ENCODE results near the gene STEAP1B.

DNA sequence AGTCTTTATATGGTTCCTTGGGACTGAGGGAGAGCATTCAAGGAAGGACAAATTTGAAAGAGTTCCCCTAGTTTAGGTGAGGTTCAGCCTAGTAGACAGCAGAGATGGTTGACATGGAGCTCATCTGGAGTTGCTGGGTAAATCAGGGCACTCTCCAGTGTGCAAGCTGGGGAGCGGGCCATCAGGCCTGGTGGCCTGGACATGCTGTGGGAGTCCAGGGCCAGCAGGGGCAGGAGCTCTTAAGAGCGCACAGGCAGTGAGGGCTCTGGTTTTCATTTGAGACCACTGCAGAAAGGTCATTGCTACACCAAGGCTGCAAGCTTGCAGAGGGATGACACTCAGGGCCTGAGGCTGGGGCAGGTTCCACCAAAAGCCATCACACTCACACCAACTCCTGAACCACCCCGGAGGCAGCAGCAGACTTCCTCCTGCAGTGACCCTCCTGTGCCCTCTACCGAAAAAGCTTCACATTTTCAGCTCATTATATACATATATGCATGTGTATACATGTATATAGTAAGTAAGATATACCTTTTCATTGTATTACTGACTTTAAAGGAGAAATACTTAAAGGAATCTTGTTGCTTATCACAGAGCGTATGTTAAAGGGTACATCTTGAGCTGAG lies 39.5 kb downstream of the STEAP1B start:
- TF ChIP-seq, protein P1, sequence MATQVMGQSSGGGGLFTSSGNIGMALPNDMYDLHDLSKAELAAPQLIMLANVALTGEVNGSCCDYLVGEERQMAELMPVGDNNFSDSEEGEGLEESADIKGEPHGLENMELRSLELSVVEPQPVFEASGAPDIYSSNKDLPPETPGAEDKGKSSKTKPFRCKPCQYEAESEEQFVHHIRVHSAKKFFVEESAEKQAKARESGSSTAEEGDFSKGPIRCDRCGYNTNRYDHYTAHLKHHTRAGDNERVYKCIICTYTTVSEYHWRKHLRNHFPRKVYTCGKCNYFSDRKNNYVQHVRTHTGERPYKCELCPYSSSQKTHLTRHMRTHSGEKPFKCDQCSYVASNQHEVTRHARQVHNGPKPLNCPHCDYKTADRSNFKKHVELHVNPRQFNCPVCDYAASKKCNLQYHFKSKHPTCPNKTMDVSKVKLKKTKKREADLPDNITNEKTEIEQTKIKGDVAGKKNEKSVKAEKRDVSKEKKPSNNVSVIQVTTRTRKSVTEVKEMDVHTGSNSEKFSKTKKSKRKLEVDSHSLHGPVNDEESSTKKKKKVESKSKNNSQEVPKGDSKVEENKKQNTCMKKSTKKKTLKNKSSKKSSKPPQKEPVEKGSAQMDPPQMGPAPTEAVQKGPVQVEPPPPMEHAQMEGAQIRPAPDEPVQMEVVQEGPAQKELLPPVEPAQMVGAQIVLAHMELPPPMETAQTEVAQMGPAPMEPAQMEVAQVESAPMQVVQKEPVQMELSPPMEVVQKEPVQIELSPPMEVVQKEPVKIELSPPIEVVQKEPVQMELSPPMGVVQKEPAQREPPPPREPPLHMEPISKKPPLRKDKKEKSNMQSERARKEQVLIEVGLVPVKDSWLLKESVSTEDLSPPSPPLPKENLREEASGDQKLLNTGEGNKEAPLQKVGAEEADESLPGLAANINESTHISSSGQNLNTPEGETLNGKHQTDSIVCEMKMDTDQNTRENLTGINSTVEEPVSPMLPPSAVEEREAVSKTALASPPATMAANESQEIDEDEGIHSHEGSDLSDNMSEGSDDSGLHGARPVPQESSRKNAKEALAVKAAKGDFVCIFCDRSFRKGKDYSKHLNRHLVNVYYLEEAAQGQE (IDR thresholded peaks at IDR 0.05; ENCODE audit: low read depth, low read length): no peak
- no peak for TF ChIP-seq TAF1 (IDR thresholded peaks at IDR 0.05; ENCODE audit: borderline replicate concordance, low read depth, low read length)
- TF ChIP-seq, protein P2, sequence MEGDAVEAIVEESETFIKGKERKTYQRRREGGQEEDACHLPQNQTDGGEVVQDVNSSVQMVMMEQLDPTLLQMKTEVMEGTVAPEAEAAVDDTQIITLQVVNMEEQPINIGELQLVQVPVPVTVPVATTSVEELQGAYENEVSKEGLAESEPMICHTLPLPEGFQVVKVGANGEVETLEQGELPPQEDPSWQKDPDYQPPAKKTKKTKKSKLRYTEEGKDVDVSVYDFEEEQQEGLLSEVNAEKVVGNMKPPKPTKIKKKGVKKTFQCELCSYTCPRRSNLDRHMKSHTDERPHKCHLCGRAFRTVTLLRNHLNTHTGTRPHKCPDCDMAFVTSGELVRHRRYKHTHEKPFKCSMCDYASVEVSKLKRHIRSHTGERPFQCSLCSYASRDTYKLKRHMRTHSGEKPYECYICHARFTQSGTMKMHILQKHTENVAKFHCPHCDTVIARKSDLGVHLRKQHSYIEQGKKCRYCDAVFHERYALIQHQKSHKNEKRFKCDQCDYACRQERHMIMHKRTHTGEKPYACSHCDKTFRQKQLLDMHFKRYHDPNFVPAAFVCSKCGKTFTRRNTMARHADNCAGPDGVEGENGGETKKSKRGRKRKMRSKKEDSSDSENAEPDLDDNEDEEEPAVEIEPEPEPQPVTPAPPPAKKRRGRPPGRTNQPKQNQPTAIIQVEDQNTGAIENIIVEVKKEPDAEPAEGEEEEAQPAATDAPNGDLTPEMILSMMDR (IDR thresholded peaks at IDR 0.05): no peak
- TF ChIP-seq, protein P3, sequence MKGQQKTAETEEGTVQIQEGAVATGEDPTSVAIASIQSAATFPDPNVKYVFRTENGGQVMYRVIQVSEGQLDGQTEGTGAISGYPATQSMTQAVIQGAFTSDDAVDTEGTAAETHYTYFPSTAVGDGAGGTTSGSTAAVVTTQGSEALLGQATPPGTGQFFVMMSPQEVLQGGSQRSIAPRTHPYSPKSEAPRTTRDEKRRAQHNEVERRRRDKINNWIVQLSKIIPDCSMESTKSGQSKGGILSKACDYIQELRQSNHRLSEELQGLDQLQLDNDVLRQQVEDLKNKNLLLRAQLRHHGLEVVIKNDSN (IDR thresholded peaks at IDR 0.05; ENCODE audit: borderline replicate concordance, low read depth): no peak
- TF ChIP-seq JUND (IDR thresholded peaks at IDR 0.05): no peak
- no peak for TF ChIP-seq EZH2phosphoT487 (IDR thresholded peaks at IDR 0.05; ENCODE audit: borderline replicate concordance, low read depth)
- no peak for TF ChIP-seq EP300 (IDR thresholded peaks at IDR 0.05; ENCODE audit: borderline replicate concordance in 1 of 2, low read depth in 1 of 2, low read length in 1 of 2)
- TF ChIP-seq YY1 (IDR thresholded peaks at IDR 0.05; ENCODE audit: low read depth): no peak
- no peak for TF ChIP-seq TCF12 (IDR thresholded peaks at IDR 0.05)
- TF ChIP-seq POLR2AphosphoS5 (IDR thresholded peaks at IDR 0.05; ENCODE audit: low read depth, low read length): no peak
- TF ChIP-seq FOSL2 (IDR thresholded peaks at IDR 0.05; ENCODE audit: borderline replicate concordance, low read depth): no peak
- TF ChIP-seq FOXM1 (IDR thresholded peaks at IDR 0.05; ENCODE audit: low read depth): no peak
- TF ChIP-seq, protein P4, sequence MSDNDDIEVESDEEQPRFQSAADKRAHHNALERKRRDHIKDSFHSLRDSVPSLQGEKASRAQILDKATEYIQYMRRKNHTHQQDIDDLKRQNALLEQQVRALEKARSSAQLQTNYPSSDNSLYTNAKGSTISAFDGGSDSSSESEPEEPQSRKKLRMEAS (IDR thresholded peaks at IDR 0.05; ENCODE audit: low read depth): no peak
